ENCODE results near the gene DPEP2. TPM values are rescaled to one million over a fixed set of nuclear protein-coding genes. Genes with fewer than 3 reads are reported as not detected.

The DPEP2 gene
- total and polyA plus RNA-seq, 2 of the 13 experiments (the other 11 are each of a cell fraction or from before 2014, with no cell fraction given), result 0.18 TPM; not detected in 1

DNA sequence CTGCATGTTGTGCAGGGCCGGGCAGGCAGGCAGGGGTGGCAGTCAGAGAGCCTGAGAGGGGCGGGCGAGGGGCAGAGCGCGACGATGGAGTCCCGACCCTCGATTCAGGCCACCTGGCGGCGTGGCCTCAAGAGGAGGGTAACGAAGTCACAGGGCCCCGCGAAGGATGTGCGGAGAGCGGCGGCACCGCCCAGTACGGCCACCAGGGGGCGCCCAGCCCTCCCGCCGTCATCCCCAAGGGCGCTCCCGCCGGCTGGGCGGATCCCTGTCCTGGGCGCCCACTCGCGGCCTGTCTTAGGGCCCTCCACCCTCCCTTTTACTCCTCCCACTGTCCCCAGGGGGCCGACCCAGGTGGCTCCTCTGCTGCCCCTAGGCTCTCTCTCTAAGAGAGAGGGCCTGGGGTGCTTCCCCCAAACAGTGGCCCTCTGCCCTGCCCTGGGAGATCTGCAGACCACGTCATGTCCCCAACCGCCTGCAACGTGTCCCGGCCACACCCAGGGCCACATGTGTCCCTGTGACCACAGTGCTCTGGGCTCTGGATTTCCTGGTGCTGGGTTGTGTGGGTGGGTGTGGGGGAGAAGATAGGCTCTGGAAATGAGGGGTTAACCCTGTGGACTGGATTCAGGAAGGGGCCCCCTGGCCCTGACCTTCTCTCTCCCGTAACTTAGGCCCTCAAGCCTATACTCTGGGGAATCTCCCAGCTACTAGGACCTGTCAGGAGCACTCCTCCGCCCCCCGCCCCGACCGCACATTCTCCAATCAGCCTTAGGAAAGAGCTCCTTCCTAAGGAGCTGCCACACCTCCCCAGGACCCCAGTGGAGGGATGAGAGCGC, 5.9 kb downstream of the DPEP2 start (continued):
- peak; percentile 71 for TF ChIP-seq ZMYM3 (CRISPR knock-in tag; IDR thresholded peaks at IDR 0.05)
- TF ChIP-seq ZNF138 (CRISPR knock-in tag; IDR thresholded peaks at IDR 0.05; ENCODE audit: low read depth), result no peak
- no peak for TF ChIP-seq NFRKB (IDR thresholded peaks at IDR 0.05)
- TF ChIP-seq HDAC2 (CRISPR knock-in tag; IDR thresholded peaks at IDR 0.05), result peak; percentile 51
- no peak for TF ChIP-seq POLR2AphosphoS2 (IDR thresholded peaks at IDR 0.05; ENCODE audit: low read depth, low read length)
- TF ChIP-seq HINFP (CRISPR knock-in tag; IDR thresholded peaks at IDR 0.05; ENCODE audit: low read depth), result peak; percentile 48; the same call in 1 of the 2 replicates
- TF ChIP-seq ZNF709 (CRISPR knock-in tag; IDR thresholded peaks at IDR 0.05), result peak; percentile 51; the same call in 1 of the 2 replicates
- TF ChIP-seq, protein P1, sequence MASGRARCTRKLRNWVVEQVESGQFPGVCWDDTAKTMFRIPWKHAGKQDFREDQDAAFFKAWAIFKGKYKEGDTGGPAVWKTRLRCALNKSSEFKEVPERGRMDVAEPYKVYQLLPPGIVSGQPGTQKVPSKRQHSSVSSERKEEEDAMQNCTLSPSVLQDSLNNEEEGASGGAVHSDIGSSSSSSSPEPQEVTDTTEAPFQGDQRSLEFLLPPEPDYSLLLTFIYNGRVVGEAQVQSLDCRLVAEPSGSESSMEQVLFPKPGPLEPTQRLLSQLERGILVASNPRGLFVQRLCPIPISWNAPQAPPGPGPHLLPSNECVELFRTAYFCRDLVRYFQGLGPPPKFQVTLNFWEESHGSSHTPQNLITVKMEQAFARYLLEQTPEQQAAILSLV (CRISPR knock-in tag; IDR thresholded peaks at IDR 0.05; ENCODE audit: borderline replicate concordance), result 0 out of 2 replicates have a peak, but pooled peaks have one; percentile 24
- no peak; the same call in 1 of the 2 replicates for TF ChIP-seq TRAFD1 (CRISPR knock-in tag; IDR thresholded peaks at IDR 0.05; ENCODE audit: borderline replicate concordance)
- TF ChIP-seq ELF1 (CRISPR knock-in tag; IDR thresholded peaks at IDR 0.05), result peak; percentile 44; the same call in 1 of the 2 replicates
- peak; percentile 53 for TF ChIP-seq U2AF1 (optimal IDR thresholded peaks at IDR 0.05; ENCODE audit: low read depth, low read length)
- TF ChIP-seq NCOA1 (CRISPR knock-in tag; IDR thresholded peaks at IDR 0.05), result no peak
- no peak for TF ChIP-seq ZBTB3 (CRISPR knock-in tag; IDR thresholded peaks at IDR 0.05; ENCODE audit: borderline replicate concordance, low read depth)
- TF ChIP-seq JARID2 (CRISPR knock-in tag; IDR thresholded peaks at IDR 0.05; ENCODE audit: insufficient replicate concordance), result peak; percentile 78
- no peak for TF ChIP-seq ZNF879 (CRISPR knock-in tag; IDR thresholded peaks at IDR 0.05)
- no peak for TF ChIP-seq ZFYVE20 (CRISPR knock-in tag; IDR thresholded peaks at IDR 0.05; ENCODE audit: borderline replicate concordance, low read depth)
- TF ChIP-seq SALL1 (CRISPR knock-in tag; IDR thresholded peaks at IDR 0.05), result peak; percentile 72; the same call in 1 of the 2 replicates
- no peak for TF ChIP-seq PCBP2 (optimal IDR thresholded peaks at IDR 0.05; ENCODE audit: low read depth, low read length, poor library complexity, severe bottlenecking)
- TF ChIP-seq ADNP (CRISPR knock-in tag; IDR thresholded peaks at IDR 0.05), result no peak
- TF ChIP-seq ZNF704 (CRISPR knock-in tag; IDR thresholded peaks at IDR 0.05; ENCODE audit: borderline replicate concordance), result peak; percentile 60; the same call in 1 of the 2 replicates
- no peak for TF ChIP-seq CHD2 (IDR thresholded peaks at IDR 0.05; ENCODE audit: low read depth, low read length)
- peak; percentile 86 for TF ChIP-seq ZFP91 (CRISPR knock-in tag; IDR thresholded peaks at IDR 0.05; ENCODE audit: borderline replicate concordance)

All from HepG2 (cell line).